Measurements from ENCODE around the gene KAT5.
"Not testable (repeated sequence)": the region's sequence is repeated elsewhere in the genome, so short reads cannot be mapped to it uniquely, and the experiment has no call there.

KAT5 gene

GRCh38 chr11:65692367-65692766 is 19.7 kb upstream of the KAT5 start:
- no peaks in the 10 kb centered on the region for H3K27me3 ChIP-seq (ENCODE audit: control insufficient read depth in 5 of 5, insufficient read depth in 4 of 5, low read length in 5 of 5)
- no peaks in the 10 kb centered on the region for H3K9me3 ChIP-seq (ENCODE audit: control insufficient read depth in 5 of 5, low read length in 5 of 5)
- H3K36me3 ChIP-seq (ENCODE audit: control insufficient read depth in 5 of 5, insufficient read depth in 5 of 5, low read length in 5 of 5): no peaks in the 10 kb centered on the region
- H3K27ac ChIP-seq (ENCODE audit: low read depth, low read length): no peak overlapping the region
- no peak overlapping the region for H3K4me3 ChIP-seq (ENCODE audit: low read depth in 1 of 5, low read length in 5 of 5)
- no peak overlapping the region for H3K9ac ChIP-seq (ENCODE audit: low read length in 5 of 5)
- H3K4me1 ChIP-seq (ENCODE audit: control insufficient read depth in 5 of 5, insufficient read depth in 5 of 5, low read length in 5 of 5): peaks cover 0 to 17% (median 0%) of the 10 kb centered on the region in 5 donors

DNA sequence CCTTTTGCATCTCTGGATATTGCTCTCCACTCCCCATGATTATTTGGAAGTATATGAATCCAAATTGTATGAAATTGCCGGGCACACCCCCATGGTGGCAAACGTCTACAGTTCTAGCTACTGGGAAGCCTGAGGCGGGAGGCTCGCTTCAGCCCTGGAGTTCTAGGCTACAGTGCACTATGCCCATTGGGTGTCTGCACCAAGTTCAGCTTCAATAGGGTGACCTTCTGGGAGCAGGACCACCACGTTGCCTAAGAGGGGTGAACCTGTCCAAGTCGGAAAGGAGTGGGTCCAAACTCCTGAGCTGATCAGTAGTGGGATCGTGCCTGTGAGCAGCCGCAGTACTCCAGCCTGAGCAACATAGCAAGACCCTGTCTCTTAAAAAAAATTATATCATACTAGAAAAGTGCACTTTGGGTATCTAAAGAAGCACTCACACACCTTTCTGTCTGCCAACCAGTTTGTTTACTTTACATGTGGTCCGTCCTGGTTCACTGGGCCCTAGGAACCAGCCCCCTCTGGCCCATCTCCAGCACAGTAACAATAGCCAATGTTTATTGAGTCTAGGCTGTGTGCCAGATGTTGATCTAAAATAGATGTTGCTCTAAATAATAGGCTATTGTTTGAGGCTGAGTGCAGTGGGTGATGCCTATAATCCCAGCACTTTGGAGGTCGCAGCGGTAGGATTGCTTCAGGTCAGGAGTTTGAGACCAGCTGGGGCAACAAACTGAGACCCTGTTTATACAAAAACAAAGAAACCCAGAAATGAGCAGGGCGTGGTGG is 16.4 kb upstream of the KAT5 start:
- Histone ChIP-seq H3K4me3 (ENCODE audit: low read depth in 1 of 5, low read length in 5 of 5) (no peak overlapping the region), H3K27ac (ENCODE audit: low read depth, low read length) (peak overlapping the region; percentile 61), H3K9ac (ENCODE audit: low read length in 5 of 5) (peak overlapping the region in 1 of 5 donors; percentile 2), H3K9me3 (ENCODE audit: control insufficient read depth in 5 of 5, low read length in 5 of 5) (no peaks in the 10 kb centered on the region), H3K4me1 (ENCODE audit: control insufficient read depth in 5 of 5, insufficient read depth in 5 of 5, low read length in 5 of 5) (peaks cover 0 to 27% (median 0%) of the 10 kb centered on the region in 5 donors), H3K36me3 (ENCODE audit: control insufficient read depth in 5 of 5, insufficient read depth in 5 of 5, low read length in 5 of 5) (no peaks in the 10 kb centered on the region), H3K27me3 (ENCODE audit: control insufficient read depth in 5 of 5, insufficient read depth in 4 of 5, low read length in 5 of 5) (peaks cover 0 to 4% (median 0%) of the 10 kb centered on the region in 5 donors)

- Histone ChIP-seq H3K4me3 (ENCODE audit: low read depth in 1 of 5, low read length in 5 of 5) (no peak overlapping the region), H3K27ac (ENCODE audit: low read depth, low read length) (no peak overlapping the region), H3K9ac (ENCODE audit: low read length in 5 of 5) (no peak overlapping the region), H3K27me3 (ENCODE audit: control insufficient read depth in 5 of 5, insufficient read depth in 4 of 5, low read length in 5 of 5) (peaks cover 0 to 4% (median 0%) of the 10 kb centered on the region in 5 donors), H3K4me1 (ENCODE audit: control insufficient read depth in 5 of 5, insufficient read depth in 5 of 5, low read length in 5 of 5) (peaks cover 0 to 27% (median 0%) of the 10 kb centered on the region in 5 donors), H3K9me3 (ENCODE audit: control insufficient read depth in 5 of 5, low read length in 5 of 5) (no peaks in the 10 kb centered on the region), H3K36me3 (ENCODE audit: control insufficient read depth in 5 of 5, insufficient read depth in 5 of 5, low read length in 5 of 5) (no peaks in the 10 kb centered on the region)
Measured at GRCh38 chr11:65696802-65697552, 15.1 kb upstream of the KAT5 start.

GRCh38 chr11:65698205-65698604 is 13.8 kb upstream of the KAT5 start:
- no peak overlapping the region for H3K4me3 ChIP-seq (ENCODE audit: low read depth in 1 of 5, low read length in 5 of 5)
- H3K27ac ChIP-seq (ENCODE audit: low read depth, low read length): no peak overlapping the region
- H3K4me1 ChIP-seq (ENCODE audit: control insufficient read depth in 5 of 5, insufficient read depth in 5 of 5, low read length in 5 of 5): peaks cover 0 to 24% (median 0%) of the 10 kb centered on the region in 5 donors
- no peaks in the 10 kb centered on the region for H3K9me3 ChIP-seq (ENCODE audit: control insufficient read depth in 5 of 5, low read length in 5 of 5)
- H3K36me3 ChIP-seq (ENCODE audit: control insufficient read depth in 5 of 5, insufficient read depth in 5 of 5, low read length in 5 of 5): no peaks in the 10 kb centered on the region
- H3K27me3 ChIP-seq (ENCODE audit: control insufficient read depth in 5 of 5, insufficient read depth in 4 of 5, low read length in 5 of 5): peaks cover 0 to 4% (median 0%) of the 10 kb centered on the region in 5 donors
- no peak overlapping the region for H3K9ac ChIP-seq (ENCODE audit: low read length in 5 of 5)

GRCh38 chr11:65699306-65699705 is 12.7 kb upstream of the KAT5 start:
- Histone ChIP-seq H3K9me3 (ENCODE audit: control insufficient read depth in 5 of 5, low read length in 5 of 5) (no peaks in the 10 kb centered on the region), H3K36me3 (ENCODE audit: control insufficient read depth in 5 of 5, insufficient read depth in 5 of 5, low read length in 5 of 5) (no peaks in the 10 kb centered on the region), H3K27me3 (ENCODE audit: control insufficient read depth in 5 of 5, insufficient read depth in 4 of 5, low read length in 5 of 5) (peaks cover 0 to 4% (median 0%) of the 10 kb centered on the region in 5 donors), H3K4me3 (ENCODE audit: low read depth in 1 of 5, low read length in 5 of 5) (no peak overlapping the region), H3K9ac (ENCODE audit: low read length in 5 of 5) (no peak overlapping the region), H3K27ac (ENCODE audit: low read depth, low read length) (no peak overlapping the region), H3K4me1 (ENCODE audit: control insufficient read depth in 5 of 5, insufficient read depth in 5 of 5, low read length in 5 of 5) (peaks cover 0 to 24% (median 0%) of the 10 kb centered on the region in 5 donors)

- Histone ChIP-seq H3K36me3 (ENCODE audit: control insufficient read depth in 5 of 5, insufficient read depth in 5 of 5, low read length in 5 of 5) (no peaks in the 10 kb centered on the region), H3K4me1 (ENCODE audit: control insufficient read depth in 5 of 5, insufficient read depth in 5 of 5, low read length in 5 of 5) (peaks cover 0 to 23% (median 0%) of the 10 kb centered on the region in 5 donors), H3K4me3 (ENCODE audit: low read depth in 1 of 5, low read length in 5 of 5) (no peak overlapping the region), H3K27me3 (ENCODE audit: control insufficient read depth in 5 of 5, insufficient read depth in 4 of 5, low read length in 5 of 5) (peaks cover 0 to 4% (median 0%) of the 10 kb centered on the region in 5 donors), H3K9me3 (ENCODE audit: control insufficient read depth in 5 of 5, low read length in 5 of 5) (no peaks in the 10 kb centered on the region), H3K27ac (ENCODE audit: low read depth, low read length) (no peak overlapping the region), H3K9ac (ENCODE audit: low read length in 5 of 5) (no peak overlapping the region)
Measured at GRCh38 chr11:65700399-65700798, 11.7 kb upstream of the KAT5 start.

- Histone ChIP-seq H3K9ac (ENCODE audit: low read length in 5 of 5) (no peak overlapping the region), H3K4me1 (ENCODE audit: control insufficient read depth in 5 of 5, insufficient read depth in 5 of 5, low read length in 5 of 5) (peaks cover 0 to 10% (median 3%) of the 10 kb centered on the region in 5 donors), H3K27me3 (ENCODE audit: control insufficient read depth in 5 of 5, insufficient read depth in 4 of 5, low read length in 5 of 5) (peaks cover 0 to 4% (median 0%) of the 10 kb centered on the region in 5 donors), H3K9me3 (ENCODE audit: control insufficient read depth in 5 of 5, low read length in 5 of 5) (no peaks in the 10 kb centered on the region), H3K4me3 (ENCODE audit: low read depth in 1 of 5, low read length in 5 of 5) (no peak overlapping the region), H3K36me3 (ENCODE audit: control insufficient read depth in 5 of 5, insufficient read depth in 5 of 5, low read length in 5 of 5) (no peaks in the 10 kb centered on the region), H3K27ac (ENCODE audit: low read depth, low read length) (no peak overlapping the region)
Measured at GRCh38 chr11:65701686-65702085, 10.4 kb upstream of the KAT5 start.

- Histone ChIP-seq H3K9me3 (ENCODE audit: control insufficient read depth in 5 of 5, low read length in 5 of 5) (no peaks in the 10 kb centered on the region), H3K27ac (ENCODE audit: low read depth, low read length) (no peak overlapping the region), H3K9ac (ENCODE audit: low read length in 5 of 5) (no peak overlapping the region), H3K4me3 (ENCODE audit: low read depth in 1 of 5, low read length in 5 of 5) (no peak overlapping the region), H3K4me1 (ENCODE audit: control insufficient read depth in 5 of 5, insufficient read depth in 5 of 5, low read length in 5 of 5) (peaks cover 0 to 4% (median 0%) of the 10 kb centered on the region in 5 donors), H3K27me3 (ENCODE audit: control insufficient read depth in 5 of 5, insufficient read depth in 4 of 5, low read length in 5 of 5) (peaks cover 0 to 4% (median 0%) of the 10 kb centered on the region in 5 donors), H3K36me3 (ENCODE audit: control insufficient read depth in 5 of 5, insufficient read depth in 5 of 5, low read length in 5 of 5) (no peaks in the 10 kb centered on the region)
Measured at GRCh38 chr11:65703846-65704245, 8.2 kb upstream of the KAT5 start.

- not testable (repeated sequence) for H3K9me3 ChIP-seq (ENCODE audit: control insufficient read depth in 5 of 5, low read length in 5 of 5); H3K27ac ChIP-seq (ENCODE audit: low read depth, low read length); H3K36me3 ChIP-seq (ENCODE audit: control insufficient read depth in 5 of 5, insufficient read depth in 5 of 5, low read length in 5 of 5); H3K27me3 ChIP-seq (ENCODE audit: control insufficient read depth in 5 of 5, insufficient read depth in 4 of 5, low read length in 5 of 5); H3K9ac ChIP-seq (ENCODE audit: low read length in 5 of 5)
- H3K4me3 ChIP-seq (ENCODE audit: low read depth in 1 of 5, low read length in 5 of 5): peak overlapping the region in 3 of 5 donors; percentile 17 to 44 (median 26)
- peaks cover 0 to 10% (median 4%) of the 10 kb centered on the region in 5 donors for H3K4me1 ChIP-seq (ENCODE audit: control insufficient read depth in 5 of 5, insufficient read depth in 5 of 5, low read length in 5 of 5)
Measured at GRCh38 chr11:65706303-65706763, 5.7 kb upstream of the KAT5 start.

DNA sequence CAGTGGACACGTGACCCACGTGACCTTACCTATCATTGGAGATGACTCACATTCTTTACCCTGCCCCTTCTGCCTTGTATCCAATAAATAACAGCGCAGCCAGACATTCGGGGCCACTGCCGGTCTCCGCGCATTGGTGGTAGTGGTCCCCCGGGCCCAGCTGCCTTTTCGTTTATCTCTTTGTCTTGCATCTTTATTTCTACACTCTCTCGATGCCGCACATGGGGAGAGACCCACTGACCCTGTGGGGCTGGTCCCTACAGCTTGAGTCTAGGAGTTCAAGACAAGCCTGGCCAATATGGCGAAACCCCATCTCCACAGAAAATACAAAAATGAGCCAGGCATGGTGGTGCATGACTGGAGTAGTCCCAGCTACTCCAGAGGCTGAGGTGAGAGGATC is 5.0 kb upstream of the KAT5 start:
- not testable (repeated sequence) for H3K9me3 ChIP-seq (ENCODE audit: control insufficient read depth in 5 of 5, low read length in 5 of 5); H3K27me3 ChIP-seq (ENCODE audit: control insufficient read depth in 5 of 5, insufficient read depth in 4 of 5, low read length in 5 of 5); H3K9ac ChIP-seq (ENCODE audit: low read length in 5 of 5); H3K27ac ChIP-seq (ENCODE audit: low read depth, low read length); H3K4me3 ChIP-seq (ENCODE audit: low read depth in 1 of 5, low read length in 5 of 5); H3K36me3 ChIP-seq (ENCODE audit: control insufficient read depth in 5 of 5, insufficient read depth in 5 of 5, low read length in 5 of 5)
- peaks cover 0 to 13% (median 7%) of the 10 kb centered on the region in 5 donors for H3K4me1 ChIP-seq (ENCODE audit: control insufficient read depth in 5 of 5, insufficient read depth in 5 of 5, low read length in 5 of 5)
